Adipose tissue (tissue), 3 donors: Measurements from ENCODE around the gene FLACC1. TPM values are rescaled to one million over a fixed set of nuclear protein-coding genes. Genes with fewer than 3 reads are reported as not detected.
"Not testable (repeated sequence)": the region's sequence is repeated elsewhere in the genome, so short reads cannot be mapped to it uniquely, and the experiment has no call there.

ENCODE experiments used
- H3K27ac ChIP-seq: one replicate; pipeline ENCODE4 v1.5.1; 2013; ENCODE audit warnings: low read depth, low read length
- WGBS, 3 donors: extraction: QIAGEN DNeasy Blood & Tissue Kit; methylation state at CpG; one replicate each; pipeline ENCODE4 v1.1.7; 2013; 5-methylcytosine and 5-hydroxymethylcytosine counted together
- polyA plus RNA-seq, 3 donors: library from polyadenylated mRNA; stranded (reverse); fragments of 200-250 nt; gene quantifications; one replicate each; pipeline ENCODE4 v1.2.3, GENCODE V29; 2013
- donor health status: healthy with polysubstance abuse.
- donor health status: Bipolar disorder and iron deficiency.
- donor health status: healthy.

The FLACC1 gene
- polyA plus RNA-seq, 3 donors = 0.67 to 1.1 (median 0.74) TPM

DNA sequence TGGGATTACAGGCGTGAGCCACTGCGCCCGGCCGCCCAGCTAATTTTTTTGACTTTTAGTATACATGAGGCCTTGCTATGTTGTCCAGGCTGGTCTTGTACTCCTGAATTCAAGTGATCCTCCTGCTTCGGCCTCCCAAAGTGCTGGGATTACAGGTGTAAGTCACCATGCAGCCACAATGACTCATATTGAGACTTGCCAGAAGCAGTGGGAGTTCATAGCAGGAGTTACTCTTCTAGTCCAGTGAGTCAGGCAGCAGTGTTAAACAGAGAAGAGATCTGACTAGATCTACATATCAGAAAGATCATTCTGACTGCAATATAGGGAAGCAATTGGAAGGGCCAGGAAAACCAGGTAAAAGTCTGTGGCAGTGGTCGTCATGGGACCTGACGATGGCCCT is 1.5 kb upstream of the FLACC1 start:
- 85 to 94% (median 91%) methylated on average over 7 of the region's 7 CpGs for WGBS, 3 donors
- no peak overlapping the region for H3K27ac ChIP-seq

GRCh38 chr2:201353116-201353515 is 4.0 kb downstream of the FLACC1 start:
- H3K27ac ChIP-seq = no peak overlapping the region
- WGBS, 3 donors = 53 to 74% (median 72%) methylated on average over 1 of the region's 1 CpG

- H3K27ac ChIP-seq = no peak overlapping the region
- WGBS, 3 donors = 86 to 99% (median 94%) methylated on average over 4 of the region's 4 CpGs
Observed at GRCh38 chr2:201350879-201351278, 6.3 kb downstream of the FLACC1 start.

DNA sequence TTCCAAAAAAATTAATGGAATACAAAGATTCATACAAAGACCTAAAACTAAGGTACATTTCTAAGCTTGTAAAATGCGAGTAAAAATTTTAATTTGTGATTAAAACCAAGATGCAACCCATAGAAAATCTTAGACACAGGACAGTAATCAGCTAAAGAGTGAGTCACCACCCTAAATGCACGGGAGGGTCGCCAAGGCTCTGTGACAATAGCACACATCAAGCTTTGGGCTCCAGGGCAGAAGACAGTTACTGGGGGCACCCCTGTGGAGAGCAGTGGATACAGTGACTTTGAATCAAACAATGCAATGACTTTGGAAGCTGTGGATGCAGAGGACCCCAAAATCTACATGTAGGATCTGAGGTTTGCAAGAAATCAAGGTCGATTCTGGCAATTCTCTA is 7.5 kb downstream of the FLACC1 start:
- WGBS, 3 donors = 56 to 80% (median 75%) methylated on average over 4 of the region's 4 CpGs
- no peak overlapping the region for H3K27ac ChIP-seq

DNA sequence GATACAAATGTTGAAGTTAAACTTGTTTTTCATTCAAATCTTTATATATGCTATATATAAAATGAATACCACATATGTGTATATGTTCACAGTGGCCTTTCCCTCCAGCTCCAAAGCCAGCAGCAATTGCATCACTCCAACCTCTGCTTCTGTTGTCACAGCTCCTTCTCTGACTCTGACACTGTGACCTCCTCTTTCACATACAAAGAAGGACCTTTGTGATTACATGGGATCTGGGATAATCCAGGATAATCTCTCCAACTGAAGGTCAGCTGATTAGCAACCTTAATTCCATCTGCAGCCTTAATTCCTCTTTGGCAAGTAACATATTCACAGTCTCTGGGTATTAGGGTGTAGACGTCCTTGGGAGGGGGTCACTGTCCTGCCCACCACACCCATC is 8.4 kb downstream of the FLACC1 start:
- H3K27ac ChIP-seq = no peak overlapping the region
- 80 to 89% (median 81%) methylated on average over 1 of the region's 1 CpG for WGBS, 3 donors

DNA sequence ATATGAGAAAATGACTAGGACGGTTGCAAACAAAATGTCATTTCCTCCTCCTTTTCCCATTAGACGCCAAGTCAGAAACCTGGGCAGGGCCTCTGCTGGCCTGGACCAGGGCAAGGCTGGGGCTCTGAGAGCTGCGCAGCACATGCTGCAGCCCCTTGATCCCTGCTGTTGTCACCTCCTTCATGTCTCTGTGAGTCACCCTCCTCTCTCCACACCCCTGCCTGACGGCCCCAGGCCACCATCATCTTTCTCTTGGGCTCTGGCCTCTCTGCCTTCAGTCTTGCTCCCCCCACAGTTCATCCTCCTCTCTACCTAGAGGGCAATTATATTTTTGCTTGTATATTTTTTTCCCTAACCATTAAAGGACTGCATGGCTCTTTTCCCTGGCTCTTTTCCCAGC is 10.0 kb downstream of the FLACC1 start:
- 86 to 93% (median 89%) methylated on average over 4 of the region's 4 CpGs for WGBS, 3 donors

DNA sequence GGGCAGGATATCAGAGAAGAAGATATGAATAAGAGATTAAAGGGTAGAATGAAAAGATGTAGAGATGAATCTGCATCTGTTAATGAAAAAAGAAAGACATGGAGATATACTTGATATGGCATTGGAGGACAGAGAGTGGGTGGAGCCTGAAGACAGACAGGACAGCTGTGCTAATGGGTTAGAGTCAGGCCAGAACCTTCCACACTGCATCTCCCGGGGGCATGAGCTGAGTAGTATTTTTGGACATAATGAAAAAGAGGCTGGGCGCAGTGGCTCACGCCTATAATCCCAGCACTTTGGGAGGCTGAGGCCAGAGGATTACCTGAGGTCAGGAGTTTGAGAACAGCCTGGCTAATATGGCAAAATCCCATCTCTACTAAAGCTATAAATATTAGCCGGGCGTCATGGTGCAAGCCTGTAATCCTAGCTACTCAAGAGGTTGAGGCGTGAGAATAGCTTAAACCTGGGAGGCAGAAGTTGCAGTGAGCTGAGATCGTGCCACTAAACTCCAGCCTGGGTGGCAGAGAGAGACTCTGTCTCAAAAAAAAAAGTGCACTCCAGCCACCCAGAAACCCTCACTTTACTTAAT is 11.4 kb downstream of the FLACC1 start:
- 87 to 92% (median 87%) methylated on average over 7 of the region's 7 CpGs for WGBS, 3 donors
- H3K27ac ChIP-seq = no peak overlapping the region

More for the DNA sequence above, 10.0 kb downstream of the FLACC1 start:
- H3K27ac ChIP-seq = no peak overlapping the region

GRCh38 chr2:201344663-201345366 is 12.3 kb downstream of the FLACC1 start:
- 56 to 88% (median 79%) methylated on average over 1 of the region's 1 CpG for WGBS, 3 donors
- H3K27ac ChIP-seq = no peak overlapping the region

- 91 to 98% (median 97%) methylated on average over 2 of the region's 2 CpGs for WGBS, 3 donors
- H3K27ac ChIP-seq = no peak overlapping the region
Observed at GRCh38 chr2:201343559-201343958, 13.6 kb downstream of the FLACC1 start.

DNA sequence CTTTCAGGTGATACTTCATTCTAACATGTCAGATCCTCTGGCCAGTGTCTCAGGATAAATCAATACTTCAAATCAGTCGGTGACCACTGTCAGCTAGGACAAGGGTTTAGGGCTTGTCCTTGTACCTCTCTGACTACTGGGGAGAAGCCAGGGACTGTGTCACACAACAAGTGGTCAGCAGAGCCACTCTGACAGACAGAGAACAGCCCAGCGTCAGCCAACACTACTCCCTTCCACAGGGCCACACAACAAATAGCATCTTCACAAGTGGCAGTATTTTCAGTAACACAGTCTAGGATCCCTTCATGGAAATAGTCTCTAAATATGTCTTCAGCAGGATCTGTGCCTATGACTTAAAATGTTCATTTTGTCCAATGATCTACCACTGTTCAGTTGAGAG is 14.2 kb downstream of the FLACC1 start:
- H3K27ac ChIP-seq = no peak overlapping the region
- WGBS, 3 donors = 75 to 92% (median 82%) methylated on average over 2 of the region's 2 CpGs

DNA sequence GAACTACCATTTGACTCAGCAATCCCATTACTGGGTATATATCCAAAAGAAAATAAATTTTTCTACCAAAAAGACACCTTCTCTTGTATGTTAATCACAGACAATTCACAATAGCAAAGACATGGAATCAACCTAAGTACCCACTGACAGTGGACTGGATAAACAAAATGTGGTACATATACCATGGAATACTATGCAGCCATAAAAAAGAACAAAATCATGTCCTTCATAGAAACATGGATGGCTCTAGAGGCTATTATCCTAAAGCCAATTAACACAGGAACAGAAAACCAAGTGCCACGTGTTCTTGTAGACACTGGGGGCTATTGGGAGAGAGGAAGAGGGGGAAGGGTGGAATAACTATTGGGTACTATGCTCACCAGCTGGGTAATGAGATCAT is 27.7 kb downstream of the FLACC1 start:
- H3K27ac ChIP-seq = no peak overlapping the region
- 48 to 68% (median 64%) methylated on average over 1 of the region's 1 CpG for WGBS, 3 donors

DNA sequence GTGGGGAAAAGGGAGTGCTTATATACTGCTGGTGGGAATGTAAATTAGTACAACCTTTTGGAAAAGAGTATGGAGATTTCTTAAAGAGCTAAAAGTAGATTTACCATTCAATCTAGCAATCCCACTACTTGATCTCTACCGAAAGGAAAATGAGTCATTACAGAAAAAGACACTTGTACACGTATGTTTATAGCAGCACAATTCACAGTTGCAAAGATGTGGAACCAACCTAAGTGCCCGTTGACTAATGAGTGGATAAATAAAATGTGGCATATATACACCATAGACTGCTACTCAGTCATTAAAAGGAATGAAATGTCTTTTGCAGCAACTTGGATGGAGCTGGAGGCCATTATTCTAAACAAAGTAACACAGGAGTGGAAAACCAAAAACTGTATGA is 29.5 kb downstream of the FLACC1 start:
- no peak overlapping the region for H3K27ac ChIP-seq
- 85 to 92% (median 88%) methylated on average over 3 of the region's 3 CpGs for WGBS, 3 donors

GRCh38 chr2:201322772-201323171 is 34.4 kb downstream of the FLACC1 start:
- H3K27ac ChIP-seq = no peak overlapping the region

- 92 to 94% (median 92%) methylated on average over 4 of the region's 4 CpGs for WGBS, 3 donors
- no peak overlapping the region for H3K27ac ChIP-seq
Observed at GRCh38 chr2:201320701-201321100, 36.4 kb downstream of the FLACC1 start.

DNA sequence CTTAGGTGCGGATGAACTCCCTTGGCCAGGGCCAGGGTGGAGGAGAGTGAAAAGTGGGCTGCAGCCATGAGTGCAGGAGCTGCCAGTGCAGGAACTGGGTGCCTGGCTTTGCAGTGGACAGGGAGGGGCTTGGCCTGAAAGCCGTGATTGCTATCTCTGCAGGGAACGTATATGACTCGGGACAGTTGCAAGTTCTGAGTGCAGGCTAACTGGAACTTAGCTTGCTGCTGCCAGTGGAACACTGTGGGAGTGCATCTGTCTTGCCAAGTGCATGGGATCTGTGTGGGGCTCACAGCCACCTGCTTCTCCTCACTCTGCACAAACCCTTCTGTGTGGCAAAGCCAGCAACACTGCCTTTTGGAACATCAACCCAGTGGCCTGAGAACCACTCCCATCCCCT is 36.9 kb downstream of the FLACC1 start:
- no peak overlapping the region for H3K27ac ChIP-seq
- WGBS, 3 donors = 95 to 97% (median 96%) methylated on average over 4 of the region's 4 CpGs

- 38 to 68% (median 61%) methylated on average over 2 of the region's 2 CpGs for WGBS, 3 donors
- no peak overlapping the region for H3K27ac ChIP-seq
Observed at GRCh38 chr2:201319511-201319910, 37.6 kb downstream of the FLACC1 start.

GRCh38 chr2:201313362-201313761 is 43.8 kb downstream of the FLACC1 start:
- WGBS, 3 donors = 71 to 94% (median 87%) methylated on average over 5 of the region's 5 CpGs
- H3K27ac ChIP-seq = no peak overlapping the region

GRCh38 chr2:201308914-201309313 is 48.2 kb downstream of the FLACC1 start:
- H3K27ac ChIP-seq = no peak overlapping the region
- 97 to 99% (median 98%) methylated on average over 3 of the region's 3 CpGs for WGBS, 3 donors

- WGBS, 3 donors = 94 to 99% (median 99%) methylated on average over 3 of the region's 3 CpGs
- H3K27ac ChIP-seq = no peak overlapping the region
Observed at GRCh38 chr2:201307876-201308275, 49.3 kb downstream of the FLACC1 start.

GRCh38 chr2:201299929-201300328 is 57.2 kb downstream of the FLACC1 start:
- H3K27ac ChIP-seq = not testable (repeated sequence)
- 96 to 97% (median 96%) methylated on average over 11 of the region's 11 CpGs for WGBS, 3 donors
